Activated CD4-positive, alpha-beta T cell treated with anti-CD3 and anti-CD28 coated beads for 36 hours (primary cell): Measurements from ENCODE around the gene LITAF. TPM values are rescaled to one million over a fixed set of nuclear protein-coding genes. Genes with fewer than 3 reads are reported as not detected.
"Not testable (repeated sequence)": the region's sequence is repeated elsewhere in the genome, so short reads cannot be mapped to it uniquely, and the experiment has no call there.

Experiments
- ATAC-seq: fragments of 200-7000 bp; cut with Tn5 transposase; one replicate; pipeline ENCODE4 v1.10.0; 2021; ENCODE audit warnings: mild to moderate bottlenecking, moderate library complexity
- CTCF ChIA-PET: fragments of 350-600 bp; sonication (Branson Sonifier 250); formaldehyde crosslinking; loops from one replicate; lab custom pipeline; 2021; ENCODE audit warnings: antibody characterized with exemption; lab: Charles Lee
- POLR2A ChIA-PET: fragments of 350-600 bp; sonication (Branson Sonifier 250); formaldehyde crosslinking; loops from one replicate; lab custom pipeline; 2021; ENCODE audit warnings: antibody characterized with exemption, inconsistent platforms; lab: Charles Lee
- DNase-seq: peaks from one replicate; pipeline ENCODE4 v3.0.0-alpha.2; 2020
- H3K27ac Mint-ChIP-seq: one replicate; pipeline ENCODE4 v1.8.0; 2021; ENCODE audit warnings: mixed read lengths
- H3K27me3 Mint-ChIP-seq: one replicate; pipeline ENCODE4 v1.8.0; 2021; ENCODE audit warnings: mixed read lengths
- H3K36me3 Mint-ChIP-seq: one replicate; pipeline ENCODE4 v1.8.0; 2021; ENCODE audit warnings: low read depth, mixed read lengths
- H3K4me1 Mint-ChIP-seq: one replicate; pipeline ENCODE4 v1.8.0; 2021; ENCODE audit warnings: mixed read lengths
- H3K4me3 Mint-ChIP-seq: one replicate; pipeline ENCODE4 v1.8.0; 2021; ENCODE audit warnings: mild to moderate bottlenecking, moderate library complexity, mixed read lengths
- H3K9me3 Mint-ChIP-seq: one replicate; pipeline ENCODE4 v1.8.0; 2021; ENCODE audit warnings: low read depth, mixed read lengths
- intact Hi-C, 2 experiments: fragments of 100-400 bp; cut with DNase I in 1 of 2; cut with micrococcal nuclease in 1 of 2; formaldehyde crosslinking; loops; one replicate each; pipeline versions ENCODE4 v1.14.2 to v1.15.1; 2022 to 2024; cut with DNase I, micrococcal nuclease
- total RNA-seq, 2 experiments: library from RNA; stranded (reverse); gene quantifications; one replicate each; pipeline ENCODE4 v1.2.3, GENCODE V29; 2021

LITAF gene
- total RNA-seq, 2 experiments from 2014 or later = 99.0 to 116 TPM

GRCh38 chr16:11597235-11598095 is 10.7 kb upstream of the LITAF start:
- Mint-ChIP-seq H3K36me3 (no peaks in the 10 kb centered on the region), H3K9me3 (no peaks in the 10 kb centered on the region), H3K27ac (no peak overlapping the region), H3K27me3 (no peaks in the 10 kb centered on the region), H3K4me1 (peaks cover 23% of the 10 kb centered on the region), H3K4me3 (no peak overlapping the region)
- ATAC-seq (peak; percentile 89), DNase-seq (peak; percentile 34)
- POLR2A ChIA-PET = interaction anchor here (0.6 kb wide), 1 partner anchor 9 kb away, joined by 6 read pairs; no protein-coding TSS in a partner anchor
- intact Hi-C loops = no loop called here
- CTCF ChIA-PET = interaction anchor here (0.6 to 1.2 kb wide), 5 partner anchors 48 to 200 kb away, joined by 3 read pairs; partner anchors contain the start of gene ZC3H7A

DNA sequence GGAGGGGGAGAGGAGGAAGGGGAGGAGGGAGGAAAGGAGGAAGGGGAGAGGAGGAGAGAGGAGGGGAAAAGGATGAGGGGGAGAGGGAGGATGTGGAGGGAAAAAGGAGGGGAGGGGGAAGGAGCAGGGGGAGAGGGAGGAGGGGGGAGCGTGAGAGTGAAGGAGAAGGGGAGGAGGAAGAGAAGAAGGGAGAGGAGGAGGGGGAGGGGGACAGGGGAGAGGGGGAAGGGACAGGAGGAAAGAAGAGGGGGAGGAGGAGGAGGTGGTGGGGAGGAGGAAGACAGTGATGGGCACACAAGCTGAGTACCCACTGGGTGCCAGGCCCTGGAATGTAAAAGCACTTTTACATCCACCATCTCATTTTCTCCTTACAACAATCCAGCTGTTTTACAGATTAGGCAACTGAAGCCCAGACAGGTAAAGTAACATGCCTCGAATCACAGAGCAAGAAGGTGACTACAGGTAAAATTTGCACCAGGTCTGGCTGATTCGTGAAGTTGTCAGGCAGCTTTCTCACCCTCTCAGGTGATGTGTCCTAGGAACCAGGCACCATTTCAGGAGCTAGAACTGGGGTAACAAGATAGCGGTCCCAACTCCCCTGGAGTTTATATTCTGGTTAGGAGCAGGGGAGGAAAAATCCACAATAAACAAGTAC is 10.0 kb upstream of the LITAF start:
- POLR2A ChIA-PET = interaction anchor here (0.6 kb wide), 1 partner anchor 10 kb away, joined by 6 read pairs; no protein-coding TSS in a partner anchor
- Mint-ChIP-seq H3K27ac (no peak overlapping the region), H3K4me3 (no peak overlapping the region), H3K27me3 (no peaks in the 10 kb centered on the region), H3K9me3 (no peaks in the 10 kb centered on the region), H3K4me1 (peaks cover 23% of the 10 kb centered on the region), H3K36me3 (no peaks in the 10 kb centered on the region)
- CTCF ChIA-PET = interaction anchor here (0.7 to 1.2 kb wide), 3 partner anchors 49 to 200 kb away, joined by 3 read pairs; partner anchors contain the start of gene ZC3H7A
- ATAC-seq (no peak), DNase-seq (no peak)
- intact Hi-C loops = no loop called here

- Mint-ChIP-seq H3K27me3 (no peaks in the 10 kb centered on the region), H3K4me3 (no peak overlapping the region), H3K27ac (no peak overlapping the region), H3K9me3 (no peaks in the 10 kb centered on the region), H3K4me1 (peaks cover 23% of the 10 kb centered on the region), H3K36me3 (no peaks in the 10 kb centered on the region)
- DNase-seq = no peak
- ChIA-PET CTCF (interaction anchor here (0.6 kb wide), 1 partner anchor 183 kb away, joined by 4 read pairs; no protein-coding TSS in a partner anchor), POLR2A (no interaction called here)
- ATAC-seq = no peak
- intact Hi-C loops = no loop called here
Measured at GRCh38 chr16:11593581-11593980, 6.9 kb upstream of the LITAF start.

DNA sequence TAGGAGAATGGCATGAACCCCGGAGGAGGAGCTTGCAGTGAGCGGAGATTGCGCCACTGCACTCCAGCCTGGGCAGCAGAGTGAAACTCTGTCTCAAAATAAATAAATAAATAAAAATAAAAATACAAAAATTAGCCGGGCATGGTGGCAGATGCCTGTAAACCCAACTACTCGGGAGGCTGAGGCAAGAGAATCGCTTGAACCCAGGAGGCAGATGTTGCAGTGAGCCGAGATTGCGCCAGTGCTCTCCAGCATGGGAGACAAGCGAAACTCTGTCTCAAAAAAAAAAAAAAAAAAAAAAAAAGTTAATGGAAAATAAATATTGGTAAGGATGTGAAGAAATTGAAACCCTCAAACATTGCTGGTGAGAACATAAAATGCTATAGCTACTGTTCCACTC is 6.4 kb upstream of the LITAF start:
- CTCF ChIA-PET = interaction anchor here (0.6 kb wide), 1 partner anchor 182 kb away, joined by 4 read pairs; no protein-coding TSS in a partner anchor
- POLR2A ChIA-PET, H3K27me3 Mint-ChIP-seq, H3K9me3 Mint-ChIP-seq, H3K36me3 Mint-ChIP-seq, DNase-seq, H3K4me3 Mint-ChIP-seq, intact Hi-C loops, H3K27ac Mint-ChIP-seq, ATAC-seq: not testable (repeated sequence)
- H3K4me1 Mint-ChIP-seq = peaks cover 20% of the 10 kb centered on the region

DNA sequence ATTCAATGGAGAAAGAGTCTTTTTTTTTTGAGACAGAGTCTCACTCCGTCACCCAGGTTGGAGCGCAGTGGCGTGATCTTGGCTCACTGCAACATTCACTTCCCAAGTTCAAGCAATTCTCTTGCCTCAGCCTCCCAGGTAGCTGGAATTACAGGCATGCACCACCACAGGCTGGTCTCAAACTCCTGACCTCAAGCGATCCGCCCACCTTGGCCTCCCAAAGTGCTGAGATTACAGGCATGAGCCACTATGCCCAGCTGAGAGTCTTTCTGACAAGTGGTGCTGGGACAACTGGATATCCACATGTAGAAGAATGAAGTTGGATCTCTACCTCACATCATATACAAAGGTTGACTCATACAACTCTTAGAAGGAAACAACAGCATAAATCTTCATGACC is 4.9 kb upstream of the LITAF start:
- H3K4me3 Mint-ChIP-seq, POLR2A ChIA-PET, H3K27ac Mint-ChIP-seq, H3K27me3 Mint-ChIP-seq, H3K9me3 Mint-ChIP-seq, H3K36me3 Mint-ChIP-seq, intact Hi-C loops, ATAC-seq, CTCF ChIA-PET, DNase-seq: not testable (repeated sequence)
- peaks cover 14% of the 10 kb centered on the region for H3K4me1 Mint-ChIP-seq

DNA sequence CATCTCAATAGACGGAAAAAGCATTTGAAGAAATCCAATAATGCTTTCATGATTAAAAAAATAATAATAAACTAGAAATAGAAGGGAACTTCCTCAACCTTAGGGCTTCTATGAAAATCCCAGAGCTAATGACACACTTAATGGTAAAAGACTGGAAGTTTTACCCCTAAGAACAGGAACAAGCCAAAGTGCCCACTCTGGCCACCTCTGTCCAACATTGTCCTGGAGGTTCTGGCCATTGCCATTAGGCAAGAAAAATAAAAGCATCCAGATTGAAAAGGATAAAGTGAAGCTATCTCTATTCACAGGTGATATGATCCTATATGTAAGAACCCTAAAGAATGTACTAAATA is 2.5 kb upstream of the LITAF start:
- H3K27ac Mint-ChIP-seq = no peak overlapping the region
- POLR2A ChIA-PET = interaction anchor here (0.6 kb wide), 1 partner anchor 9 kb away, joined by 5 read pairs; no protein-coding TSS in a partner anchor
- H3K4me3 Mint-ChIP-seq = no peak overlapping the region
- H3K36me3 Mint-ChIP-seq = peaks cover 11% of the 10 kb centered on the region
- H3K4me1 Mint-ChIP-seq = peaks cover 13% of the 10 kb centered on the region
- H3K9me3 Mint-ChIP-seq = no peaks in the 10 kb centered on the region
- CTCF ChIA-PET = interaction anchor here (0.7 to 0.9 kb wide), 4 partner anchors 71 to 863 kb away, joined by 3 to 4 read pairs (median 4); no protein-coding TSS in a partner anchor
- DNase-seq (no peak), ATAC-seq (no peak)
- intact Hi-C loops = loop anchor here (5.0 to 10.0 kb wide), 7 partner anchors 57 to 948 kb away; partner anchors contain the start of genes GSPT1 (in 1 of the 2) and ZC3H7A (in 1 of the 2)
- H3K27me3 Mint-ChIP-seq = no peaks in the 10 kb centered on the region

- CTCF ChIA-PET = interaction anchor here (0.7 to 1.4 kb wide), 5 partner anchors 34 to 862 kb away, joined by 3 to 5 read pairs (median 4); no protein-coding TSS in a partner anchor
- Mint-ChIP-seq H3K4me3 (no peak overlapping the region), H3K27ac (no peak overlapping the region), H3K9me3 (no peaks in the 10 kb centered on the region), H3K36me3 (peaks cover 15% of the 10 kb centered on the region), H3K27me3 (no peaks in the 10 kb centered on the region), H3K4me1 (peaks cover 18% of the 10 kb centered on the region)
- intact Hi-C loops = loop anchor here (5.0 to 10.0 kb wide), 7 partner anchors 56 to 949 kb away; partner anchors contain the start of genes GSPT1 (in 1 of the 2) and ZC3H7A (in 1 of the 2)
- POLR2A ChIA-PET = interaction anchor here (0.6 kb wide), 1 partner anchor 8 kb away, joined by 5 read pairs; no protein-coding TSS in a partner anchor
- DNase-seq = no peak
- ATAC-seq = no peak
Measured at GRCh38 chr16:11588321-11589197, 1.8 kb upstream of the LITAF start.

GRCh38 chr16:11587643-11588247 is 1.0 kb upstream of the LITAF start:
- Mint-ChIP-seq H3K27me3 (no peaks in the 10 kb centered on the region), H3K27ac (peak overlapping the region; percentile 84), H3K9me3 (no peaks in the 10 kb centered on the region), H3K4me1 (peaks cover 25% of the 10 kb centered on the region), H3K4me3 (peak overlapping the region; percentile 89), H3K36me3 (peaks cover 18% of the 10 kb centered on the region)
- no peak for DNase-seq
- ATAC-seq = no peak
- POLR2A ChIA-PET = interaction anchor here (0.5 kb wide), 1 partner anchor 25 kb away, joined by 3 read pairs; no protein-coding TSS in a partner anchor
- intact Hi-C loops = loop anchor here (2.0 to 10.0 kb wide), 11 partner anchors 33 to 950 kb away; partner anchors contain the start of genes GSPT1 (in 2 of the 2), CLEC16A (in 1 of the 2) and ZC3H7A (in 1 of the 2)
- CTCF ChIA-PET = interaction anchor here (1.0 to 1.4 kb wide), 2 partner anchors 34 to 58 kb away, joined by 3 to 5 read pairs; no protein-coding TSS in a partner anchor

- peaks cover 36% of the 10 kb centered on the region for H3K4me1 Mint-ChIP-seq
- no peaks in the 10 kb centered on the region for H3K27me3 Mint-ChIP-seq
- DNase-seq (peak; percentile 42), ATAC-seq (peak; percentile 6)
- no peaks in the 10 kb centered on the region for H3K9me3 Mint-ChIP-seq
- H3K36me3 Mint-ChIP-seq = peaks cover 21% of the 10 kb centered on the region
- CTCF ChIA-PET = interaction anchor here (1.3 kb wide), 1 partner anchor 28 kb away, joined by 3 read pairs; no protein-coding TSS in a partner anchor
- H3K4me3 Mint-ChIP-seq = peak overlapping the region; percentile 89
- POLR2A ChIA-PET = interaction anchor here (0.7 to 0.9 kb wide), 3 partner anchors 35 to 54 kb away, joined by 3 to 5 read pairs (median 3); no protein-coding TSS in a partner anchor
- peak overlapping the region; percentile 90 for H3K27ac Mint-ChIP-seq
- intact Hi-C loops = loop anchor here (2.0 to 10.0 kb wide), 11 partner anchors 34 to 951 kb away; partner anchors contain the start of genes GSPT1 (in 2 of the 2), CLEC16A (in 1 of the 2) and ZC3H7A (in 1 of the 2)
Measured at GRCh38 chr16:11586378-11586855, 302 bp downstream of the LITAF start.
